ENCODE measurements around the gene DNTT.

The DNTT gene

DNA sequence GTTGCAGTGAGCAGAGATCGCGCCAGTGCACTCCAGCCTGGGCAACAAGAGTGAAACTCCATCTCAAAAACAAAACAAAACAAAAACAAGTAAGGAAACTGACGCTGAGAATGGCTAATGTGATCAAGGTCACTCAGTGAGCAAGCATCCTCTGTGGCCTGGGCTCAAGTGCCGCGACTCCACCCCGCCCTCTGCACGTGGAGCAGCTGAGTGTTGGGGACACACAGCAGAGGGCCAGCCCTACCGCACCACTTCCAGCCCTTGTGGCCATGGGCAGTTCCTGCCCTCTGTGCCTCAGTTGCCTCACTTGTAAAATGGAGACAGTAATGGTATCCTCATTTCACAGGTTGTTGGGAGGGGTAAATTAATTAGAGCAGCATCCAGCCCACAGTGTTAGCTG is 75.5 kb downstream of the DNTT start:
- no peak for DNase-seq

DNA sequence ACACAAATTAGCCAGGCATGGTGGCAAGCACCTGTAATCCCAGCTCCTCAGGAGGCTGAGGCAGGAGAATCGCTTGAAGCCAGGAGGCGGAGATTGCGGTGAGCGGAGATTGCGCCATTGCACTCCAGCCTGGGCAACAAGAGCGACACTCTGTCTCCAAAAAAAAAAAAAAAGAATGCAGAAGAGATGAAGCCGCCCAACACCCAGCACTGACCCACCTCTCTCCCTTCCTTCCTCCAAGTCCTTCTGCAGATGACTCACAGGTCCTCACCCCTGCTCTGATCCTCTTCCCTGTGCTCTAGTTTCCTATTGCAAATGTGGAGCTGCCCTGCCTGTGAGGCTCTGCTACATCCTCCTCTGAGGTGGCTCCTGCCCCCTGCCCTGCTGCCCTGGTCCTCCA is 76.6 kb downstream of the DNTT start:
- no peak for DNase-seq

DNA sequence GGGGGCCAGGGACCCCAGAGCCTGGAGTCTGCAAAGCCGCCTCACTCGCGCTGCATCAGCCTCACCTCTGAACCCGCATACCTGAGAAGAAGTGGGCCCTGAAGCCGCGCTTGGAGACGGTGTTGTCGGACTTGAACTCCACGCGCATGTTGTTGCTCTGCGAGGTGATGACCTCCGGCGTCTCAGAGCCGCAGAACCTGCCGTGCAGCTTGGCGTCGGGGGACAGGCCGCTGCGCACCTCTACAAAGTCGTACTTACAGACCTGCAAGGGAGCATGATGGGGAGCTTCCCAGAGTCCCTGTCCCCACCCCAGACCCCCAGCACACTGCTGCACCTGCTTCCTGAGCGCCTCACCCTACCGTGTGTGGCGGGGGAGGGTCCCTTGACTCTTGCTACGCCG is 80.3 kb downstream of the DNTT start:
- no peak for DNase-seq

DNA sequence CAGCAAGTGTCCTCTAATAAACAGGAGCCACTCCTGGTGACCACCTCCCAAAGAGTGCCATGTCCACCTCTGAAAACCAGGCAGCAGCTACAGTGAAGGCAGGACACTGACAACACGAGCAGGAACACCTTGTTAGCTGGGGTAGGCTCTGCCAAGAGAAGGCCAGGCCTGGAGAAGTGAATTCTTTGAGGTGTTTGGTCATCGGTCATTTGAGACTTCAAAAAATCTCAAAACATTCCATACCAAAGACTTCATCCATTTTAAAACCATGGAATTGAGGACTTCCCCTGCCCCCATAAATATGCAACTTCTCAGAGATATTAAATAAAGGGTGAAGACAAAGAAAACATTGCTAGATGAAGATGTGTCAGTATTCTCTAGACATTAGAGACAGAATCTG is 82.9 kb downstream of the DNTT start:
- DNase-seq, result peak; percentile 79

DNA sequence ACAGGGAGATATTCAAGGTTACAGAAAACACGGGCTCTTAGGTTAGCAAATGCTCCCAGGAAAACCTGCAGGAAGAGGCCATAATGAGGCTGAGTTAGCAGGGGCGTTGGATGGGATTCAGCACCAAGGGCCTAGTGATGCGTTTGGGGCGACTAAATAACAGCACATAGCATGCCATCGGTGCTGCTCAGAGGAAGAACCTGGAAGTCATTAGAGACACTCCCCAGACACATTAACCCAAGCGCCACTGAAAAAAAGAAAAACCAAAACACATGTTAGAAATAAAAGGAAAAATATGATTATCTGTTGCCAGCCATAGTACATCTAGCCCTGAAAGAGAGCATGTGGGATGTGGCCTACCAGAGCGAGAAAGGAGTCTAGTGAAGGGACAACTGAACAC is 83.4 kb downstream of the DNTT start:
- peak; percentile 85 for DNase-seq
